PC-3 (cell line): ENCODE data around the gene MTHFS. TPM values are rescaled to one million over a fixed set of nuclear protein-coding genes. Genes with fewer than 3 reads are reported as not detected.
"Not testable (repeated sequence)": the region's sequence is repeated elsewhere in the genome, so short reads cannot be mapped to it uniquely, and the experiment has no call there.

ENCODE experiments used
- ATAC-seq: fragments of 200-7000 bp; cut with Tn5 transposase; 2 replicates; pipeline ENCODE4 v1.9.1; 2020; ENCODE audit warnings: mild to moderate bottlenecking, moderate library complexity
- BruUV-seq: library from RNA; stranded (reverse); fragments of 400-500 nt; replicated peaks from 2 replicates; lab custom pipeline; 2021; lab: Mats Ljungman, UMichigan
- CTCF ChIA-PET: fragments of 300-600 bp; sonication (Branson Sonifier 250); formaldehyde crosslinking; loops from one replicate; lab custom pipeline; 2022; ENCODE audit warnings: antibody characterized with exemption; lab: Charles Lee
- POLR2A ChIA-PET: fragments of 300-600 bp; sonication (Branson Sonifier 250); formaldehyde crosslinking; loops from one replicate; lab custom pipeline; 2022; ENCODE audit warnings: antibody characterized with exemption; ENCODE audit not compliant: unreplicated experiment; lab: Charles Lee
- DNase-seq: peaks from one replicate; pipeline ENCODE4 v3.0.0-alpha.2; 2015
- H2AFZ ChIP-seq: fragments of 300-600 bp; sonication (generic); 2 replicates; pipeline ENCODE4 v1.6.0; 2016; ENCODE audit warnings: antibody characterized with exemption, low read length
- H3F3A ChIP-seq: fragments of 300-600 bp; sonication (generic); one replicate; pipeline ENCODE4 v1.6.0; 2017; ENCODE audit warnings: antibody characterized with exemption, low read length, control low read depth, mild to moderate bottlenecking; ENCODE audit not compliant: unreplicated experiment
- H3K27ac ChIP-seq: fragments of 300-600 bp; sonication (generic); 2 replicates; pipeline ENCODE4 v1.5.1; 2016; ENCODE audit warnings: mild to moderate bottlenecking, low read length
- H3K27me3 ChIP-seq: fragments of 300-600 bp; sonication (generic); 2 replicates; pipeline ENCODE4 v1.6.1; 2016; ENCODE audit warnings: low read length, mixed read lengths
- H3K36me3 ChIP-seq: fragments of 300-600 bp; sonication (generic); 2 replicates; pipeline ENCODE4 v1.6.1; 2016; ENCODE audit warnings: low read depth, mixed run types, low read length, mixed read lengths
- H3K4me1 ChIP-seq: fragments of 300-600 bp; sonication (generic); 2 replicates; pipeline ENCODE4 v1.5.1; 2016; ENCODE audit warnings: low read length; ENCODE audit not compliant: insufficient read depth
- H3K4me2 ChIP-seq: fragments of 300-600 bp; sonication (generic); 2 replicates; pipeline ENCODE4 v1.6.0; 2016; ENCODE audit warnings: low read length
- H3K4me3 ChIP-seq: fragments of 300-600 bp; sonication (generic); 2 replicates; pipeline ENCODE4 v1.5.1; 2016; ENCODE audit warnings: mild to moderate bottlenecking, low read length, mixed read lengths
- H3K79me2 ChIP-seq: fragments of 300-600 bp; sonication (generic); 2 replicates; pipeline ENCODE4 v1.6.1; 2017; ENCODE audit warnings: low read length, mixed read lengths
- H3K9ac ChIP-seq: fragments of 300-600 bp; sonication (generic); 2 replicates; pipeline ENCODE4 v1.6.0; 2016; ENCODE audit warnings: mild to moderate bottlenecking, low read length
- H3K9me2 ChIP-seq: fragments of 300-600 bp; sonication (generic); replicated peaks from 2 replicates; pipeline ENCODE4 v1.6.1; 2016; ENCODE audit warnings: mixed run types, low read length, mixed read lengths
- H3K9me3 ChIP-seq: fragments of 300-600 bp; sonication (generic); 2 replicates; pipeline ENCODE4 v1.6.1; 2016; ENCODE audit warnings: low read length, mixed read lengths
- H4K20me1 ChIP-seq: fragments of 300-600 bp; sonication (generic); 2 replicates; pipeline ENCODE4 v1.6.1; 2016; ENCODE audit warnings: low read length, mixed read lengths
- EZH2 ChIP-seq: fragments of 300-600 bp; sonication (generic); IDR thresholded peaks from one replicate; pipeline ENCODE4 v1.6.1; 2017; ENCODE audit warnings: antibody characterized with exemption, mild to moderate bottlenecking, low read length; ENCODE audit not compliant: unreplicated experiment
- EZH2phosphoT487 ChIP-seq: fragments of 300-600 bp; sonication (generic); IDR thresholded peaks from 2 replicates; pipeline ENCODE4 v1.6.1; 2018; ENCODE audit warnings: mild to moderate bottlenecking, antibody characterized with exemption, low read length, borderline replicate concordance
- intact Hi-C: fragments of 100-400 bp; cut with micrococcal nuclease; formaldehyde crosslinking; loops from 2 replicates; pipeline ENCODE4 v1.9.0; 2023
- total RNA-seq: library from RNA; depleted of rRNA; stranded (reverse); fragments of >200 nt; gene quantifications from 2 replicates; pipeline ENCODE4 v1.2.3, GENCODE V29; 2014
- TF ChIP-seq, protein P1 (sequence below): fragments of 300-600 bp; sonication (generic); conservative IDR thresholded peaks from 2 replicates; pipeline ENCODE4 v1.5.1; 2017; ENCODE audit warnings: antibody characterized with exemption, low read depth, mild to moderate bottlenecking, low read length

The MTHFS gene
- total RNA-seq, 1 experiment from 2014 or later = 28.8 TPM

DNA sequence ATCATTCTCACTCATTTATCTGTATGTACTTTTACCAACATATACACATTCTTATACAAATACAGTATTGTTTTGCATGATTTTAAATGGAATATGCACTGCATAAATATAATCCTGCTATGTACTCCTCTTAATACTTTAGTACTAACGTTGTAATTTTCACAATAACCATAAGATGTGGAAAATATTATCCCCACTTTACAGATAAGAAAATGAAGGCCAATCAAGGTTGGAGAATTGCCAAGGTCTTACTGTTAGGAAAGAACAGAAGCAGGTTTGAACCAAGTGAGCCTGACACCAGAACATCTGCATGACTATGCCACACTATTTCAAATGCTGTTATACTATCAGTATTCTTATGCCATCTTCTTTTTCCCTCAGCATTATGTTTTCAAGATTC lies 41.3 kb upstream of the MTHFS start:
- Histone ChIP-seq H3K9me3 (no peaks in the 10 kb centered on the region), H2AFZ (no peak overlapping the region), H3K4me3 (no peak overlapping the region), H3K9me2 (no peaks in the 10 kb centered on the region), H3K27me3 (no peaks in the 10 kb centered on the region), H3K79me2 (no peaks in the 10 kb centered on the region), H3K27ac (no peak overlapping the region), H3F3A (no peaks in the 10 kb centered on the region), H3K36me3 (no peaks in the 10 kb centered on the region), H3K9ac (no peak overlapping the region), H4K20me1 (no peaks in the 10 kb centered on the region), H3K4me1 (peaks cover 6% of the 10 kb centered on the region; the same call in 1 of the 2 replicates), H3K4me2 (no peak overlapping the region)
- ATAC-seq (no peak), DNase-seq (no peak)
- CTCF ChIA-PET = no interaction called here
- POLR2A ChIA-PET = no interaction called here
- intact Hi-C loops = no loop called here
- no TSS peak for BruUV-seq
- TF ChIP-seq EZH2 = no peak
- TF ChIP-seq, protein P1, sequence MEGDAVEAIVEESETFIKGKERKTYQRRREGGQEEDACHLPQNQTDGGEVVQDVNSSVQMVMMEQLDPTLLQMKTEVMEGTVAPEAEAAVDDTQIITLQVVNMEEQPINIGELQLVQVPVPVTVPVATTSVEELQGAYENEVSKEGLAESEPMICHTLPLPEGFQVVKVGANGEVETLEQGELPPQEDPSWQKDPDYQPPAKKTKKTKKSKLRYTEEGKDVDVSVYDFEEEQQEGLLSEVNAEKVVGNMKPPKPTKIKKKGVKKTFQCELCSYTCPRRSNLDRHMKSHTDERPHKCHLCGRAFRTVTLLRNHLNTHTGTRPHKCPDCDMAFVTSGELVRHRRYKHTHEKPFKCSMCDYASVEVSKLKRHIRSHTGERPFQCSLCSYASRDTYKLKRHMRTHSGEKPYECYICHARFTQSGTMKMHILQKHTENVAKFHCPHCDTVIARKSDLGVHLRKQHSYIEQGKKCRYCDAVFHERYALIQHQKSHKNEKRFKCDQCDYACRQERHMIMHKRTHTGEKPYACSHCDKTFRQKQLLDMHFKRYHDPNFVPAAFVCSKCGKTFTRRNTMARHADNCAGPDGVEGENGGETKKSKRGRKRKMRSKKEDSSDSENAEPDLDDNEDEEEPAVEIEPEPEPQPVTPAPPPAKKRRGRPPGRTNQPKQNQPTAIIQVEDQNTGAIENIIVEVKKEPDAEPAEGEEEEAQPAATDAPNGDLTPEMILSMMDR = no peak
- no peak for TF ChIP-seq EZH2phosphoT487

DNA sequence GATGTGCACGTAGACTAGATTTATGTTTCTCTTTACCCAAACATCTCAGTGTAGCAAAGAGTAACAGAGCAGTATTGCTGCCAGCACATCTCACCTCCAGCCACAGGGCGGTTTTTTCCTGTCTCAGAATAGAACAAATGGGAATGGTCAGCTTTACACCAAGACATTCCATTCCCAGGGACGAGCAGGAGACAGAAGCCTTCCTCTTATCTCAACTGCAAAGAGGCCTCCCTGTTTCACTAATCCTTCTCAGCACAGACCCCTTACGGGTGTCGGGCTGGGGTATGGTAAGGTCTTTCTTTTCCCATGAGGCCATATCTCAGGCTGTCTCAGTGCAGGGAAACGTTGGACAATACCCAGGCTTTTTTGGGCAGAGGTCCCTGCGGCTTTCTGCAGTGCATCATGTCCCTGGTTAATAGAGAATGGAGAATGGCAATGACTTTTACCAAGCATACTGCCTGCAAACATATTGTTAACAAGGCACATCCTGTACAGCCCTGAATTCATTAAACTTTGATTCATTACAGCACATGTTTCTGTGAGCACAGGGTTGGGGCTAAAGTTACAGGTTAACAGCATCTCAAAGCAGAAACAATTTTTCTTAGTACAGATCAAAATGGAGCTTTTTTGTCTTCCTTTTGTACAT lies 38.9 kb upstream of the MTHFS start:
- H3K9me3 ChIP-seq, H3K4me1 ChIP-seq, BruUV-seq, H3K27ac ChIP-seq, CTCF ChIA-PET, H3K9me2 ChIP-seq, H3K27me3 ChIP-seq, H3K4me3 ChIP-seq, H3K9ac ChIP-seq, intact Hi-C loops, H3K79me2 ChIP-seq, H2AFZ ChIP-seq, H3K36me3 ChIP-seq, H3F3A ChIP-seq, ATAC-seq, H4K20me1 ChIP-seq, H3K4me2 ChIP-seq, DNase-seq: not testable (repeated sequence)
- POLR2A ChIA-PET = interaction anchor here (0.6 kb wide), 1 partner anchor 13 kb away, joined by 3 read pairs; no protein-coding TSS in a partner anchor

DNA sequence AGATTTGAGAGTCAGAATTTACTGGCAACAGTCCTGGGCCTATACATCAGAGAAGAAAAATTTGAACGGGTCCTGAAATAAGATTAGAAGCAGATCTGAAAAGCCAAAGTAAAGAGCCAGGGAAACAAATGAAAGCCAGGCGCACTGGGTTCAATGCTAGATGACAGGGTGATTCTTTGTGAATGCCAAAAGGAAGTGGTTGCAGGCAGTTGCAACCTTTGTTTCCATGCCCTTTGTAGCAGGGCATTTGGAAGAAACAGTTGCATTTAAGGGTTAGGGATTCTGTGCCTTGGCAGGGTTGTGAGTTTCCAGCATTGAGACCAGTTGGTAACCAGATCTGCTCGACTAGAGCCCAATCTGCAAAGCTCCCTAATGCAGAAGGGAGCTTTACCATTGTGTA lies 36.4 kb upstream of the MTHFS start:
- CTCF ChIA-PET = no interaction called here
- BruUV-seq = no TSS peak
- TF ChIP-seq EZH2 (no peak), EZH2phosphoT487 (no peak)
- TF ChIP-seq, protein P1 = no peak

More for the DNA sequence above, 36.4 kb upstream of the MTHFS start:
- intact Hi-C loops = no loop called here
- Histone ChIP-seq H3K9me3 (no peaks in the 10 kb centered on the region), H4K20me1 (no peaks in the 10 kb centered on the region), H3K36me3 (no peaks in the 10 kb centered on the region), H3K79me2 (no peaks in the 10 kb centered on the region), H3F3A (no peaks in the 10 kb centered on the region), H3K4me2 (no peak overlapping the region), H3K27ac (no peak overlapping the region), H3K27me3 (no peaks in the 10 kb centered on the region), H3K4me1 (no peaks in the 10 kb centered on the region), H3K9ac (no peak overlapping the region), H2AFZ (no peak overlapping the region), H3K4me3 (no peak overlapping the region), H3K9me2 (no peaks in the 10 kb centered on the region)
- POLR2A ChIA-PET = no interaction called here
- no peak for ATAC-seq
- DNase-seq = no peak
